ENCODE measurements around the gene UBAP1.
"Not testable (repeated sequence)": the region's sequence is repeated elsewhere in the genome, so short reads cannot be mapped to it uniquely, and the experiment has no call there.

Gene UBAP1

GRCh38 chr9:34179213-34180136 is 632 bp downstream of the UBAP1 start:
- peak; percentile 90 for DNase-seq

DNA sequence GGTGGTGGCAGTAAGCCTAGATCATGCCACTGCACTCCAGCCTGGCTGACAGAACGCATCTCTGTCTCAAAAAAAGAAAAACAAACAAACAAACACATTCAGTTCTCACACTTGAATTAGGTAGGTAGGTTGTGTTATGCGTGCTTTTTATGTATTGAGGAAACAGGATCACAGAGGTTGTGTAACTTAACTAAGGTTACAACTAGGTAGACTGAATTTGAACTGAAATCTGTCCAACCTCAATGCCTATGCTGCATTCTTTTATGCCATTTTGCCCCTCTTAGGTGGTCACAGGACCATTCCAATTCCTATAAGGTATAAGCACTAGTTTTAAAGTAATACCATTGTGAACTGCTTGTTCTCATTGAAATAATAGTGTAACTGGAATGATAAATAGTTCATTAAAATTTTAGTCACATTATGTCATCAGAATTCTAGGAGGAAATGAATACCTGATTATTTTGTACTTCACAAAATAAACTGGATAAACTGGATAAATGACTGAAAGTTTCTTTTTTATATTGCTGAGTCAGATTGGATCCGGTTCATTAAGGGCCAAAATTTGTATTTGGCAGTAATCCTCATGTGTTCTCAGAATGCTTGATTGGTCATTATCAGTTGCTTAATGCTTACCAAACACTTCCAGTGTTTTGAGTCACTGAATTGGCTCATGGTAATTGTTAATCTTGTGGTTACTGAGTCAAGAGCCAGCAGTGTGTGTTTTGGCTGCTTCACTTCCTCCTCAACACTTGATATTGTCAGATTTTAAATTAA is 7.1 kb downstream of the UBAP1 start:
- DNase-seq, result peak; percentile 56

DNA sequence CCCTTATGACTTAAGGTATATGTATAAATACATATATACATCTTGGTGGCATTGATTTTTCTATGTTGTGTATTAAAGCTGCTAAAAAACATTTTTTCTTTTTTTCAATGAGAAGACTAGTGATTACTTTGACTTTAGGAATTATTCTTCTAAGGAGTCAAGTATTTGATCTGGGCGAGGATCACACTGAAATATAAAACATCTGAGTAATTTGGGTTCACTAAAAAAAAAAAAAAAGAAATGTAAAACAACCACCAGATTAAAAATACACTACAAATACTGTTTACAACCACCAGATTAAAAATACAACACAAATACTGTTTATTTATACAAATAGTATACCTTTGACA is 9.0 kb downstream of the UBAP1 start:
- DNase-seq, result no peak

DNA sequence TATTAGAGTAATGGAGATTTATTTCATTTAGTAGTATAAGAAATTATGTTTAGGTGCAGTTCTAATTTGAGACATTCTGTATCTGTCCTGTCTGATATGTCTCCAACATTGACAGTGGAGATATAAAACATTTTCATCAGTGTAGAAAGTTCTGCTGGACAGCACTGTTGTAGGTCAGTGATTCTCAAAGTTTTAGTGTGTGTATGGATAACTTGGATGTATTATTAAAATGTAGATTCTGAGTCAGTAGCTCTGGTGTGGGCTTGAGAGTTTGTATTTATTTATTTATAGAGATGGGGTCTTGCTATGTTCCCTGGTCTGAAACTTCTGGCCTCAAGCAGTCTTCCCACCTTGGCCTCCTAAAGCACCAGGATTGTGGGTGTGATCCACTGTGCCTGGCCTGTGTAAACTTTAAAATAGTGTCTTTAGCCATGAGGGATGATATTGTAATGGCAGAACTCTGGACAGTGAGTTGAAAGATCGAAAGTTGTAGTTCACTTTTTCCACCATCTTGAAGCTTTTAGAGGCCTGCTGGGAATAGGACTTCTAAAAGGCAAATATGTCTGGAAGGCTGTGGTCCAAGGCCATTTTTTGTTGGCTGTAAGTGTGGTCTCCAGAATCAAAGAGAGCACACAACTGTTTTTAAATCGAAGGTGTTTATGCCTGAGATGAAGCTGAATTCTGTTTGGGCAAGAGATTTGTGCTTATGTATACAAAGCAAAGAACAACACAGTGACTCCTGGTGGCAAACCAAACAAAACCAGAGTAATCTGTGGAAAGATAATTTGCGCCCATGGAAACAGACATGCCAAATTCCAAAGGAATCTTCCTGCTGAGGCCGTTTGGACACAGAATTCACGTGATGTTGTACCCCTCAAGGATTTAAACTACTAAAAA is 12.4 kb downstream of the UBAP1 start:
- DNase-seq, result peak; percentile 78

DNA sequence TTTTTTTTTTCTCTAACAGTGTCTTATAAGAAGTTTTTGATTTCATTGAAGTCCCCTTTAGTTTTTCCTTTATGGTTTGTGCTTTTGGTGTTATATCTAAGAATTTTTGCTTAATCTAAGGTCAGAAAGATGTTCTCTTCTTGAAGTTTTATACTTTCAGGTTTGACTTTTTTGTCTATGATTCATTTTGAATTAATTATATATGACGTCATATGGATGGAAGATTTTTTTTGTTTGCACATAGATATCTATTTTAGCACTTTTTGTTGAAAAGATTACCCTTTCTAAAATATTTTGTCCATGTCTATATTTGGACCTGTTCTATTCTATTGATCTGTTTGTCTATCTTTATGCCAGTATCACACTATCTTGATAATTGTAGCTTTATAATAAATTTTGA is 16.3 kb downstream of the UBAP1 start:
- DNase-seq, result no peak

DNA sequence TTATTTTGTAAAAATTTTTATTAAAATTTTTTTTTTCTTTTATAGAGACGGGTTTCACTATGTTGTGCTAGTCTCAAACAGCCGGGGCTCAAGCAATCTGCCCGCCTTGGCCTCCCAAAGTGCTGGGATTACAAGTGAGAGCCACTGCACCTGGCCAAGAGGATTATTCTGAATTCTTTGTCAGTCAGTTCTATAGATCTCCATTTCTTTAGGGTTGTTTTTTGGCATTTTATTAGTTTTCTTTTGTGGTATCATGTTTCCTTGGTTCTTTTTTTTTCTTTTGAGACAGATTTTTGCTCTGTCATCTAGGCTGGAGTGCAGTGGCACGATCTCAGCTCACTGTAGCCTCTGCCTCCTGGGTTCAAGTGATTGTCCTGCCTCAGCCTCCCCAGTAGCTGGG is 18.4 kb downstream of the UBAP1 start:
- not testable (repeated sequence) for DNase-seq

- DNase-seq, result no peak
These were observed 19.2 kb downstream of the UBAP1 start for GRCh38 chr9:34197756-34198711.

DNA sequence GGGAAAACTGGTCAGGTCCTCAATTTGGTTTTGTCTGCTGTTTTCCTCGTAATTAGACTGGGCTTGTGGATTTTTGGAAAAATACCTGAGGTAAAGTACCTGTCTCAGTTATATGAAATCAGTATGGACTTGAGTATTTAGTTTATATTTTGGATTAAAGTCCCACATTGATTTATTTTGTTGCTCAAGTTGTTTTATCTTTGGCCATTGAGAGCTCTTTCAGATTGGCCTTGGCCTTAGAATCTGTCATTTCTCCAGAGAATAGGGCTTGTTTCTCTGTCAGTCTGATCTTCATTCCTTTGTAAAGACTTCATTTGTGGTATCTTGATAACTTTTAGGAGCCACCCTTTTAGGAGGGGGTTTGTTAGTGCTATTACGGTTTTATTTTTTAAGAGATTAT is 21.2 kb downstream of the UBAP1 start:
- no peak for DNase-seq

- DNase-seq, result no peak
These were observed 24.6 kb downstream of the UBAP1 start for GRCh38 chr9:34203275-34203991.

DNA sequence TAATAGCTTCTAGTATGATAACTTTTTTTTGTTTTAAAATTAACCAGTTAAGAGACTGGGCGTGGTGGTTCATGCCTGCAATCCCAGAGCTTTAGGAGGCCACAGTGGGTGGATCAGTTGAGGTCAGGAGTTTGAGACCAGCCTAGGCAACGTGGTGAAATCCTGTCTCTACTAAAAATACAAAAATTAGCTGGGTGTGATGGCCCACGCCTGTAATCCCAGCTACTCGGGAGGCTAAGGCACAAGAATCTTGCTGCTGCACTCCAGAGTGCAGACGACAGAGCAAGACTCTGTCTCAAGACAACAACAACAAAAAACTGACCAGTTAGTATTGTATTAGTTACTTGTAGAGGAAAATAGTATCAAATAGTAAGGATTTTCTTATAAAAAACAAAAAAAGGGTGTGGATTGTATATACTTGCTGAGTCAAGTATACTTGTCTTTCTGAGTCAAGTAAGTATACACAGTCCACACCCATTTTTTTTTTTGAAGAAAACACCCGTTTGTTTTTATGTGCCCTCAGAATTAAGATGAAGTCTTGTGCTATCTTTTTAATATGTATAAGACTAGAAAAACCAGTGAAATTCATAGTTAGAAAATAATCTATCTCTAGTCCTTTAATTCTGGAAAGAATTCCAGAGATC is 25.3 kb downstream of the UBAP1 start:
- DNase-seq, result no peak

- no peak for DNase-seq
These were observed 26.3 kb downstream of the UBAP1 start for GRCh38 chr9:34205102-34205501.

- DNase-seq, result no peak
These were observed 27.7 kb downstream of the UBAP1 start for GRCh38 chr9:34206561-34206960.

GRCh38 chr9:34211395-34211794 is 32.6 kb downstream of the UBAP1 start:
- no peak for DNase-seq

- DNase-seq, result peak; percentile 47
These were observed 35.6 kb downstream of the UBAP1 start for GRCh38 chr9:34214354-34215000.

DNA sequence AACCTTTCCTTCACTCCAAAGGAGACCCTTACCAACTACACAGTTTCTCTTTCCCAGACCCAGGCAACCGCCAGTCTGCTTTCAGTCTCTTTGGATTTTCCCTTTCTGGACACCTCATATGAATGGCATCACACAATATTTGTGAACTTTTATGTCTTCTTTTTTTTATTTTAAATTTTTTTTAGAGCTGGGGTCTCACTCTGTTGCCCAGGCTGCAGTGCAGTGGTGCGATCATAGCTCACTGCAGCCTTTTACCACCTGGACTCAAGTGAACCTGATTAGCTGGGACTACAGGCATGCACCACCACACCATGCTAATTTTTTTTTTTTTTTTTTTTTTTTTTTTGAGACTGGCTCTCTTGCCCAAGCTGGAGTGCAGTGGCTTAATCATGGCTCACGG is 37.5 kb downstream of the UBAP1 start:
- no peak for DNase-seq

- not testable (repeated sequence) for DNase-seq
These were observed 38.2 kb downstream of the UBAP1 start for GRCh38 chr9:34217015-34217414.

DNA sequence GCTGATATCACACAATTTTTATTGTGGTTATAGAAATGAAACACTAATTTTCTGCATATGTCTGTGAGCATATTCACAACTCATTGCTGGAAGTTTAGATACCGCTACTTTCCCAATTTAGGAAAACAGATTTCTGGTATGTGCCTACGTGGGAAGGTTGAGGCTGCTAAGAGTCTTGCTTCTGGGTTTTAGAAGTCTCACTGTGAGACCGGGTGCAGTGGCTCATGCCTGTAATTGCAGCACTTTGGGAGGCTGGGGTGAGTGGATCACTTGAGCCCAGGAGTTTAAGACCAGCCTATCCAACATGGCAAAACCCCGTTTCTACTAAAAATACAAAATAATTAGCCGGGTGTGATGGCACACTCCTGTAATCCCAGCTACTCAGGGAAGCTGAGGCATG is 39.6 kb downstream of the UBAP1 start:
- DNase-seq, result no peak

GRCh38 chr9:34219421-34219820 is 40.6 kb downstream of the UBAP1 start:
- no peak for DNase-seq

DNA sequence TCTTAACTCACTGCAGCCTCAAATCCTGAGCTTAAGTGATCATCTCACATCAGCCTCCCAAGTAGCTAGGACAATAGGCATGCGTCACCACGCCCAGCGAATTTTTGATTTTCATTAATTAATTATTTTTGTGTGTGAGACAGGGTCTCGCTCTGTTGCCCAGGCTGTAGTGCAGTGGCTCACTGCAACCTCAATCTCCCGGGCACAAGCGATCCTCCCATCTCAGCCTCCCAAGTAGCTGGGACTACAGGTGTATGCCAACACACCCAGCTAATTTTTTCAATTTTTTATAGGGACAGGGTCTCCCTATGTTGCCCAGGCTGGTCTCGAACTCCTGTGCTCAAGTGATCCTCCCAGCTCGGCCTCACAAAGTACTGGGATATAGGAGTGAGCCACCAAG is 41.4 kb downstream of the UBAP1 start:
- no peak for DNase-seq

DNA sequence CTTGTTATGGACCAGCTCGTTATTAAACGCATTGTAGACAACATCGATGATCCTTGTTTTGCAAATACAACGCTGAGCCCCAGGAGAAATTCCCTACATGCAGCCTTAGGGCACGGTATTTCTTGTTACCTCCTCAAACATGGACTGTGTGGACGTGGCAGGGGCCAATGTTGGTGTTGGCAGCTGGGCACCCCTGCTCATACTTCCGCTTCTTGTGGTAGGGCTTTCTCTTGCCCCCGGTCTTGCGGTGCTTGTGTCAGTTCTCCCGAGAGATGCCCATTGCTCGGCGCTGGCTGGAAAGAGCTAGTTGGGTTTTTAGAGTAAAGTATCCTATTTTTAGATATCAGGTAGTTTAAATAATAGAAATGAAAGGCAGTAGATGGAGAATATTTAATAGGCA is 45.5 kb downstream of the UBAP1 start:
- DNase-seq, result no peak
